GM13976 (cell line): ENCODE results near the gene SLC35F1.
"Not testable (repeated sequence)": the region's sequence is repeated elsewhere in the genome, so short reads cannot be mapped to it uniquely, and the experiment has no call there.

ENCODE experiments used
- DNase-seq: peaks from one replicate; pipeline ENCODE4 v3.0.0; 2012; ENCODE audit warnings: low spot score
- CTCF ChIP-seq: IDR thresholded peaks from 2 replicates; pipeline ENCODE4 v1.5.1; 2012; ENCODE audit warnings: borderline replicate concordance, mild to moderate bottlenecking; ENCODE audit not compliant: insufficient read depth; ENCODE audit errors: extremely low read depth, missing control alignments, control extremely low read depth
- in situ Hi-C: fragments of 300-500 bp; cut with MboI; formaldehyde crosslinking; loops from one replicate; pipeline ENCODE4 v1.12.0; 2022; ENCODE audit warnings: low sequenced_read_pairs, mixed read lengths, inconsistent platforms; ENCODE audit not compliant: unreplicated experiment

The SLC35F1 gene

GRCh38 chr6:117958536-117958935 is 51.5 kb downstream of the SLC35F1 start:
- in situ Hi-C loops: no loop called here
- TF ChIP-seq CTCF: no peak

GRCh38 chr6:117960877-117961276 is 53.8 kb downstream of the SLC35F1 start:
- DNase-seq: no peak
- no peak for TF ChIP-seq CTCF
- in situ Hi-C loops: no loop called here

More at GRCh38 chr6:117958536-117958935, 51.5 kb downstream of the SLC35F1 start:
- no peak for DNase-seq

GRCh38 chr6:117961301-117961700 is 54.2 kb downstream of the SLC35F1 start:
- in situ Hi-C loops: no loop called here
- DNase-seq: no peak
- no peak for TF ChIP-seq CTCF

DNA sequence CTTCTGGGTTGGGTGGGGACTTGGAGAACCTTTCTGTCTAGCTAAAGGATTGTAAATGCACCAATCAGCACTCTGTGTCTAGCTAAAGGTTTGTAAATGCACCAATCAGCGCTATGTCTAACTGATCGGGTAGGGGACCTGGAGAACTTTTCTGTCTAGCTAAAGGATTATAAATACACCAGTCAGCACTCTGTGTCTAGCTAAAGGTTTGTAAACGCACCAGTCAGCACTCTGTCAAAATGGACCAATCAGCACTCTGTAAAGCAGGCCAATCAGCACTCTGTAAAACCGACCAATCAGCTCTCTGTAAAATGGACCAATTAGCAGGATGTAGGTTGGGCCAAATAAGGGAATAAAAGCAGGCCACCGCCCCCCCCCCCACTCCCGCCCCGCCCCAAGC is 58.7 kb downstream of the SLC35F1 start:
- DNase-seq, in situ Hi-C loops: not testable (repeated sequence)

GRCh38 chr6:117971637-117972036 is 64.6 kb downstream of the SLC35F1 start:
- in situ Hi-C loops: no loop called here
- no peak for TF ChIP-seq CTCF
- no peak for DNase-seq

DNA sequence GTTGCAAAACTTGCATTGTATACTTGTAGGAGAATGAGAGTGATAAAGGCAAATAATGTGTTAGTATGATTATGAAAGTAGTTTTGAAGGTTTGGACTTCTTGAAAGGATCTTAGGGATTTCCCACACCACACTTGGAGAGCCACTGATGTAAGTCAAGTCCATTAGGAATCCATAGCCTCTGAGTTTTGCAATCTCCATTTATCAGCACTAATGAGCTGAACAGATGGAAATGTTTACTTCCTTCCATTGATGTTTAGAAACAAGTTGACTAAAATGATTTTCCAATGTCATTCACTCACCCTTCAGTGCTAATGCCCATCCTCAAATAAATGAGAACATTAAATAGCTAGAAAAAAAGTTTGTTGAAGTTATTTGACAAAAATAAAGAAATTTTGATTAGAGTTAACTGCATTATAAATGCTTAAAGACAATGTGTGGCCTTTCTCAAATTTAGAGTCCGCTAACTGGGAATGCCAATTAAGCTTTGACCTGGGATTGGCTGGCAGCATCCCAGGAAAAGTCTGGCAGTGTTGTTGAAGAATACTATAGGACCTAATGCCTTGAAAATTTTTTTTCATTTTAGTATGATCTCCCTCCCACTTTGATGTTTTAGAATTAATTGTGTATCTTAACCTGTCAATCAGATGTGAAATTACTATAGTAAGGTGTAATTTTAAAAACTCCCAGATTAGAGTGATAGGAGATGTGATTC is 68.0 kb downstream of the SLC35F1 start:
- no peak for DNase-seq
- in situ Hi-C loops: no loop called here
- no peak for TF ChIP-seq CTCF

GRCh38 chr6:117976030-117976651 is 69.1 kb downstream of the SLC35F1 start:
- DNase-seq: peak; percentile 45

More at GRCh38 chr6:117976030-117976651, 69.1 kb downstream of the SLC35F1 start:
- in situ Hi-C loops: no loop called here
- peak; percentile 56 for TF ChIP-seq CTCF
